ENCODE measurements around the gene PRM3. TPM values are rescaled to one million over a fixed set of nuclear protein-coding genes. Genes with fewer than 3 reads are reported as not detected.

Gene PRM3
- total RNA-seq, 2 experiments from 2014 or later, result not detected

DNA sequence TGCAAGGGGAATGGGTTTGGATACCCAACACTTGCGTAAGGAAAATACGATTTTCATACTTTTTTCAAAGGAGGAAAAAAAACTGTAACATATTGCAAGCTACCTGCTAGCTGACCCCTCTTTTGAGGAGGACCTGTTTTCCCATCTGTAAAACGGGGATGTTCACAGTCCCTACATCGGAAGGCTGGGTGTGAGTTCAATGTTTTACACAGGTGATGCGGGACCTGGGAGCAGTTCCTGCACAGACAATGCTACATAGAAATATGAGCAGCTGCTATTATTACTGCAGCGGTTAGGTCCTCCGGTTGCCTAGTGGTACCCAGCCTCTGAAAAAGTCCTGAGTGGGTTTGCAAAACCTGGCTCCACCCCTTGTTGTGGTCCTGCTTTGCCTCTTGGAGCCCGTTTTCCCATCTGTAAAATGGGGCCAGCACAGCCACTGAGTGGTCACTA, 20.9 kb downstream of the PRM3 start:
- peaks cover 7% of the 10 kb centered on the region for H3K36me3 ChIP-seq (ENCODE audit: insufficient read depth, low read length)
- peaks cover 43% of the 10 kb centered on the region for H3K4me1 Mint-ChIP-seq (ENCODE audit: low read depth)
- intact Hi-C loops (cut with DNase I, micrococcal nuclease), result loop anchor here (2.0 to 10.0 kb wide), 4 partner anchors 20 to 662 kb away; partner anchors contain the start of gene GSPT1 (in 1 of the 2)
- no peaks in the 10 kb centered on the region for H3K9me3 ChIP-seq (ENCODE audit: control insufficient read depth in 1 of 2, insufficient read depth in 1 of 2, low read length in 2 of 2)
- H3K27ac ChIP-seq (ENCODE audit: low read depth in 1 of 2, low read length in 2 of 2), result peak overlapping the region in 1 of 2 donors; percentile 18
- peak overlapping the region; percentile 81 for H3K4me3 Mint-ChIP-seq
- POLR2A ChIA-PET, result interaction anchor here (0.6 to 8.5 kb wide), 12 partner anchors 12 to 490 kb away, joined by 3 to 195 read pairs (median 4); partner anchors contain the start of gene TXNDC11
- ATAC-seq (ENCODE audit: poor library complexity) (no peak), DNase-seq (peak in 1 of 14 experiments; percentile 33)
- peaks cover 48% of the 10 kb centered on the region for H3K4me1 ChIP-seq (ENCODE audit: insufficient read depth, low read length)
- TF ChIP-seq, protein P1, sequence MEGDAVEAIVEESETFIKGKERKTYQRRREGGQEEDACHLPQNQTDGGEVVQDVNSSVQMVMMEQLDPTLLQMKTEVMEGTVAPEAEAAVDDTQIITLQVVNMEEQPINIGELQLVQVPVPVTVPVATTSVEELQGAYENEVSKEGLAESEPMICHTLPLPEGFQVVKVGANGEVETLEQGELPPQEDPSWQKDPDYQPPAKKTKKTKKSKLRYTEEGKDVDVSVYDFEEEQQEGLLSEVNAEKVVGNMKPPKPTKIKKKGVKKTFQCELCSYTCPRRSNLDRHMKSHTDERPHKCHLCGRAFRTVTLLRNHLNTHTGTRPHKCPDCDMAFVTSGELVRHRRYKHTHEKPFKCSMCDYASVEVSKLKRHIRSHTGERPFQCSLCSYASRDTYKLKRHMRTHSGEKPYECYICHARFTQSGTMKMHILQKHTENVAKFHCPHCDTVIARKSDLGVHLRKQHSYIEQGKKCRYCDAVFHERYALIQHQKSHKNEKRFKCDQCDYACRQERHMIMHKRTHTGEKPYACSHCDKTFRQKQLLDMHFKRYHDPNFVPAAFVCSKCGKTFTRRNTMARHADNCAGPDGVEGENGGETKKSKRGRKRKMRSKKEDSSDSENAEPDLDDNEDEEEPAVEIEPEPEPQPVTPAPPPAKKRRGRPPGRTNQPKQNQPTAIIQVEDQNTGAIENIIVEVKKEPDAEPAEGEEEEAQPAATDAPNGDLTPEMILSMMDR (IDR thresholded peaks at IDR 0.05), result no peak
- CTCF ChIA-PET, result interaction anchor here (1.1 to 1.6 kb wide), 5 partner anchors 17 to 288 kb away, joined by 3 to 8 read pairs (median 4); no protein-coding TSS in a partner anchor
- H3K27me3 ChIP-seq (ENCODE audit: control insufficient read depth in 1 of 2, insufficient read depth in 2 of 2, low read length in 2 of 2), result no peaks in the 10 kb centered on the region
- no peaks in the 10 kb centered on the region for H3K27me3 Mint-ChIP-seq
- no peaks in the 10 kb centered on the region for H3K9me3 Mint-ChIP-seq
- peak overlapping the region; percentile 96 for H3K4me3 ChIP-seq (ENCODE audit: low read length)
- H3K36me3 Mint-ChIP-seq (ENCODE audit: low read depth), result peaks cover 32% of the 10 kb centered on the region
- peak overlapping the region; percentile 84 for H3K27ac Mint-ChIP-seq

- TF ChIP-seq, protein P1 (IDR thresholded peaks at IDR 0.05), result no peak
Observed at GRCh38 chr16:11251525-11252481, 21.6 kb downstream of the PRM3 start.

More at GRCh38 chr16:11251525-11252481, 21.6 kb downstream of the PRM3 start:
- DNase-seq (peak; percentile 69 to 90 (median 80)), ATAC-seq (ENCODE audit: poor library complexity) (peak; percentile 46)
- H3K27ac Mint-ChIP-seq, result peak overlapping the region; percentile 84
- H3K9me3 Mint-ChIP-seq, result no peaks in the 10 kb centered on the region
- ChIA-PET CTCF (interaction anchor here (1.1 to 1.6 kb wide), 5 partner anchors 16 to 288 kb away, joined by 3 to 8 read pairs (median 4); no protein-coding TSS in a partner anchor), POLR2A (interaction anchor here (0.6 to 8.5 kb wide), 13 partner anchors 11 to 491 kb away, joined by 3 to 195 read pairs (median 4); partner anchors contain the start of gene TXNDC11)
- intact Hi-C loops (cut with DNase I, micrococcal nuclease), result loop anchor here (1.0 to 10.0 kb wide), 5 partner anchors 19 to 663 kb away; partner anchors contain the start of gene GSPT1 (in 1 of the 2)
- Histone ChIP-seq H3K9me3 (ENCODE audit: control insufficient read depth in 1 of 2, insufficient read depth in 1 of 2, low read length in 2 of 2) (no peaks in the 10 kb centered on the region), H3K36me3 (ENCODE audit: insufficient read depth, low read length) (peaks cover 7% of the 10 kb centered on the region), H3K27ac (ENCODE audit: low read depth in 1 of 2, low read length in 2 of 2) (peak overlapping the region in 1 of 2 donors; percentile 18), H3K4me3 (ENCODE audit: low read length) (peak overlapping the region; percentile 96), H3K27me3 (ENCODE audit: control insufficient read depth in 1 of 2, insufficient read depth in 2 of 2, low read length in 2 of 2) (no peaks in the 10 kb centered on the region), H3K4me1 (ENCODE audit: insufficient read depth, low read length) (peaks cover 41% of the 10 kb centered on the region)
- H3K4me1 Mint-ChIP-seq (ENCODE audit: low read depth), result peaks cover 36% of the 10 kb centered on the region
- peaks cover 26% of the 10 kb centered on the region for H3K36me3 Mint-ChIP-seq (ENCODE audit: low read depth)
- no peaks in the 10 kb centered on the region for H3K27me3 Mint-ChIP-seq
- H3K4me3 Mint-ChIP-seq, result peak overlapping the region; percentile 81

Measured in CD4-positive, alpha-beta T cell (primary cell).